K562 (cell line): ENCODE measurements around the gene CAPN7. TPM values are rescaled to one million over a fixed set of nuclear protein-coding genes. Genes with fewer than 3 reads are reported as not detected.
A peak's percentile ranks its signal among the peaks of the same experiment; 100 is the strongest.

Experiments used
- ATF7 ChIP-seq: fragments of 450-650 bp; IDR thresholded peaks from 2 replicates; pipeline ENCODE4 v1.7.1; 2014; ENCODE audit warnings: mild to moderate bottlenecking, moderate library complexity
- CBFA2T3 ChIP-seq: fragments of 450-650 bp; IDR thresholded peaks from 2 replicates; pipeline ENCODE4 v1.6.1; 2017
- ETS1 ChIP-seq: conservative IDR thresholded peaks from 2 replicates; pipeline ENCODE4 v1.6.1; 2011; ENCODE audit warnings: low read depth, mild to moderate bottlenecking, low read length; ENCODE audit not compliant: control insufficient read depth
- HES1 ChIP-seq: fragments of 450-650 bp; IDR thresholded peaks from 2 replicates; pipeline ENCODE4 v1.6.1; 2016; ENCODE audit warnings: low read depth, mild to moderate bottlenecking, moderate library complexity
- HNRNPH1 ChIP-seq: fragments of 200-400 bp; formaldehyde crosslinking; optimal IDR thresholded peaks from 2 replicates; pipeline ENCODE3; 2017; ENCODE audit warnings: low read depth, mild to moderate bottlenecking, low read length, moderate library complexity
- MAZ ChIP-seq, 2 experiments: fragments of 450-650 bp in 1 of 2; sonication (generic) in 1 of 2; formaldehyde crosslinking; IDR thresholded peaks in 1 of 2; conservative IDR thresholded peaks in 1 of 2; 2 replicates each; pipeline versions ENCODE4 v1.4.0 to v1.5.0; 2020; ENCODE audit warnings: mild to moderate bottlenecking in 1 of 2, missing genetic modification reagents in 1 of 2
- MEIS2 ChIP-seq: fragments of 450-650 bp; IDR thresholded peaks from 2 replicates; pipeline ENCODE4 v1.6.1; 2014; ENCODE audit warnings: mild to moderate bottlenecking; ENCODE audit not compliant: partially characterized antibody
- NFYB ChIP-seq: IDR thresholded peaks from 2 replicates; pipeline ENCODE4 v1.6.1; 2011; ENCODE audit warnings: mild to moderate bottlenecking, moderate library complexity; ENCODE audit not compliant: insufficient read length; ENCODE audit errors: extremely low read depth
- NR1H2 ChIP-seq: sonication (generic); formaldehyde crosslinking; IDR thresholded peaks from 2 replicates; pipeline ENCODE4 v1.4.0; 2020; ENCODE audit warnings: mild to moderate bottlenecking, missing genetic modification reagents
- PURB ChIP-seq: sonication (generic); formaldehyde crosslinking; IDR thresholded peaks from 2 replicates; pipeline ENCODE4 v1.9.0; 2021; ENCODE audit warnings: low read depth, mild to moderate bottlenecking, missing genetic modification reagents
- RERE ChIP-seq: sonication (generic); formaldehyde crosslinking; IDR thresholded peaks from 2 replicates; pipeline ENCODE4 v1.8.0; 2023; ENCODE audit warnings: missing genetic modification reagents, mild to moderate bottlenecking, borderline replicate concordance
- SMARCE1 ChIP-seq: fragments of 450-650 bp; IDR thresholded peaks from 2 replicates; pipeline ENCODE4 v1.7.1; 2016; ENCODE audit warnings: mild to moderate bottlenecking
- SNAPC5 ChIP-seq: fragments of 250-450 bp; sonication (Bioruptor Pico); IDR thresholded peaks from 2 replicates; pipeline ENCODE4 v1.8.0; 2021; ENCODE audit warnings: moderate library complexity, mild to moderate bottlenecking, inconsistent platforms
- STAT5B ChIP-seq: fragments of 250-450 bp; sonication (Bioruptor Pico); IDR thresholded peaks from 2 replicates; pipeline ENCODE4 v1.8.0; 2021; ENCODE audit warnings: mild to moderate bottlenecking, inconsistent platforms
- ZFX ChIP-seq: sonication (generic); formaldehyde crosslinking; IDR thresholded peaks from 2 replicates; pipeline ENCODE4 v1.8.0; 2022; ENCODE audit warnings: mild to moderate bottlenecking, missing genetic modification reagents, moderate library complexity
- ZKSCAN1 ChIP-seq: fragments of 150-350 bp; IDR thresholded peaks from 2 replicates; pipeline ENCODE4 v1.6.1; 2016; ENCODE audit warnings: low read depth, low read length
- ZNF165 ChIP-seq: fragments of 250-450 bp; sonication (Bioruptor Pico); IDR thresholded peaks from 2 replicates; pipeline ENCODE4 v1.4.0; 2020; ENCODE audit warnings: borderline replicate concordance
- ZNF224 ChIP-seq: sonication (generic); formaldehyde crosslinking; IDR thresholded peaks from 2 replicates; pipeline ENCODE4 v1.8.0; 2022; ENCODE audit warnings: mild to moderate bottlenecking, missing genetic modification reagents
- ZNF354B ChIP-seq: fragments of 250-450 bp; sonication (Bioruptor Pico); IDR thresholded peaks from 2 replicates; pipeline ENCODE4 v1.4.0; 2020
- ZNF384 ChIP-seq: IDR thresholded peaks from 2 replicates; pipeline ENCODE4 v1.6.1; 2012; ENCODE audit warnings: low read depth, low read length, improper control_type of control experiment
- polyA plus RNA-seq, 8 experiments: library from polyadenylated mRNA; depleted of rRNA in 4 of 8; stranded (reverse) in 5 of 8; unstranded in 3 of 8; fragments of >200 nt; fragmentation: Nextera tagmentation in 2 of 8; fragmentation: Illumina TruSeq in 1 of 8; extraction: Ambion mirVana in 2 of 8; extraction: Trizol in 1 of 8; gene quantifications; 2 replicates each; pipeline versions ENCODE4 v1.2.1 to v1.2.3, GENCODE V29; 2011 to 2014; ENCODE audit warnings: inconsistent platforms in 1 of 8, missing spikeins in 1 of 8
- total RNA-seq, 7 experiments: library from RNA; depleted of rRNA in 6 of 7; stranded (reverse); fragments of >200 nt in 6 of 7; fragmentation: Illumina TruSeq in 2 of 7; extraction: Trizol in 2 of 7; gene quantifications; 2 replicates each; pipeline versions ENCODE4 v1.2.1 to v1.2.3, GENCODE V29; 2011 to 2021; ENCODE audit warnings: low replicate concordance in 1 of 7

Gene CAPN7
- total and polyA plus RNA-seq, 9 of the 15 experiments (the other 6 are each of a cell fraction or from before 2014, with no cell fraction given) = 6.5 to 42.7 (median 32.7) TPM

- no peak for TF ChIP-seq ATF7
- TF ChIP-seq RERE (CRISPR knock-in tag) = no peak
- no peak for TF ChIP-seq ZNF165 (CRISPR knock-in tag)
- peak; percentile 79 for TF ChIP-seq MEIS2
- no peak for TF ChIP-seq ZNF224
- TF ChIP-seq NR1H2 (CRISPR knock-in tag) = no peak
- no peak for TF ChIP-seq HNRNPH1
- no peak for TF ChIP-seq ZFX (CRISPR knock-in tag)
- no peak for TF ChIP-seq ZNF384
- TF ChIP-seq HES1 = no peak
- TF ChIP-seq PURB (CRISPR knock-in tag) = no peak
- TF ChIP-seq ZNF354B (CRISPR knock-in tag) = no peak
- no peak for TF ChIP-seq SMARCE1
- TF ChIP-seq SNAPC5 (CRISPR knock-in tag) = no peak
- no peak for TF ChIP-seq ZKSCAN1
- TF ChIP-seq CBFA2T3 = peak; percentile 43
- TF ChIP-seq ETS1 = no peak
- TF ChIP-seq NFYB = no peak
- no peak for TF ChIP-seq MAZ (CRISPR knock-in tag; conservative IDR thresholded peaks at IDR 0.05 in 1 of 2, IDR thresholded peaks at IDR 0.05 in 1 of 2)
- no peak for TF ChIP-seq STAT5B (CRISPR knock-in tag)
Measured at GRCh38 chr3:15291589-15292541, 85.8 kb downstream of the CAPN7 start (continued).
